SH-SY5Y (cell line): ENCODE measurements around the gene GALK1.

Source experiments
- GATA2 ChIP-seq: IDR thresholded peaks from 2 replicates; pipeline ENCODE4 v1.6.1; 2011; ENCODE audit warnings: mild to moderate bottlenecking, low read depth, low read length
- GATA3 ChIP-seq: IDR thresholded peaks from 2 replicates; pipeline ENCODE4 v1.6.1; 2011; ENCODE audit warnings: low read depth, mild to moderate bottlenecking, low read length, moderate library complexity

The GALK1 gene

GRCh38 chr17:75776386-75777295 is 11.6 kb upstream of the GALK1 start:
- peak; percentile 58 for TF ChIP-seq GATA2
- TF ChIP-seq GATA3, result no peak

- no peak for TF ChIP-seq GATA2
- TF ChIP-seq GATA3, result no peak
Measured at GRCh38 chr17:75774991-75775668, 10.1 kb upstream of the GALK1 start.

GRCh38 chr17:75774471-75774990 is 9.5 kb upstream of the GALK1 start:
- no peak for TF ChIP-seq GATA3
- no peak for TF ChIP-seq GATA2

DNA sequence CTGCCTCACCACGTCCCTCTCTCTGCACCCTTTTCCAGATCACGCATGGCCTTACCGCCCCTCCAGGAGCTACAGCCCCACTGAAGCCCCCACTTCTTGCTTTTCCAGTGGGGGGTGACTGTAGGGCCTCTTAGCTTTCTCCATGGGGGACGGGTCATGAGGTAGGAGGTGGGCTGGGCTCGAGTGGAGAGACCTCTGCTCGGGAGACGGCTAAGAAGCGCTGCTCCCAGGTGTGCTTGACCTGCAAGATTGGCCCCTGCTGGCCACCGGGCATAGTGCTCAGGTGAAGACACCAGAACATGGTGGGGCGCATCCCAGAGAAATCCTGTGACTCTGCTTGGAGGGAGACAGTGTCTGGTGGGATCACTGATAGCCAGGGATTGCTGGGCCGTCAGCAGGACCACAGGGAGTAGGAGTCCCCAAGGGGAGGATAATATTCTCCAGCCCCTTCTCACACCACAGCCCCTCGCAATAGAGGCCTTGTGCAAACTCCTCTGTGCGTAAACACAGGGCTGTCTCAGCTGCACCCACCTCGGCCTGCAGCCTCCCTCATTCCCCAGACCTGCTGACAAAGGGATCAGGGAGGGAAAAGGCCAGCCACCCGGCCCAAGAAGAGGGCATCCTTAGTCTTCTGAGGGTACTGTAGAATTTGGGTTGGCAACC is 8.9 kb upstream of the GALK1 start:
- TF ChIP-seq GATA2 (no peak), GATA3 (no peak)

DNA sequence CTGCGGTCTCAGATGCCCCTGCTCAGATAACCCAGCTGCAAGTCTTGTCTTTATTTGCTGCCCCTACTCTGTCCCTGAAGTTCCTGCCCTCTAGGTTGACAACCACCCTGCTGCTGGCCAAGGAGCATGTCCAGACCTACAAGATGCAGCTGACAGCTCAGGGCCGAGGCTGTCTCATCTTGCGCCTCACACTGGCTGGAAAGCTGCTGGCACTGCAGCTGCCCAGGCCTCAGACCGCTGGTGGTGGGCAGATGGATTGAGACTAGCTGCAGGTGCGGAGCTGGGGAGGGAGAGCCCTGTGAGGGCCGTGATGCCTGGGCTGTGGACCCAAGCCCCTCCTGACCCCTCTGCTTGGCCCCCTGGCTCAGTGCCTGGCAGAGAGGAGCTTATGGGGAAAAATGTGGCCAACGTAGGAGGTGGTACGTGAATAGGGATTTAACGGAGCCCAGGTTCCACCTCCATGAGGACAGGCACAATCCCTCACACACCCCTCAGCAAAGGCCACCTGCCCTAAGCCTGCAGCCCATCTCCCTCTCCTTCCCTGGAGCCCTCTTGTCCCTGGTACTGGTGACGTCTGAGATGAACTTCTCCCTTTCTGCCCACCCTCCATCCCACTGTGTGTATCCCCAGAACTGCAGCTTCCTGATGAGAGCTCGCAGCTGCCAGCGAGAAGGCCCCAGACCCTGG is 8.3 kb upstream of the GALK1 start:
- TF ChIP-seq GATA3 (no peak), GATA2 (no peak)

DNA sequence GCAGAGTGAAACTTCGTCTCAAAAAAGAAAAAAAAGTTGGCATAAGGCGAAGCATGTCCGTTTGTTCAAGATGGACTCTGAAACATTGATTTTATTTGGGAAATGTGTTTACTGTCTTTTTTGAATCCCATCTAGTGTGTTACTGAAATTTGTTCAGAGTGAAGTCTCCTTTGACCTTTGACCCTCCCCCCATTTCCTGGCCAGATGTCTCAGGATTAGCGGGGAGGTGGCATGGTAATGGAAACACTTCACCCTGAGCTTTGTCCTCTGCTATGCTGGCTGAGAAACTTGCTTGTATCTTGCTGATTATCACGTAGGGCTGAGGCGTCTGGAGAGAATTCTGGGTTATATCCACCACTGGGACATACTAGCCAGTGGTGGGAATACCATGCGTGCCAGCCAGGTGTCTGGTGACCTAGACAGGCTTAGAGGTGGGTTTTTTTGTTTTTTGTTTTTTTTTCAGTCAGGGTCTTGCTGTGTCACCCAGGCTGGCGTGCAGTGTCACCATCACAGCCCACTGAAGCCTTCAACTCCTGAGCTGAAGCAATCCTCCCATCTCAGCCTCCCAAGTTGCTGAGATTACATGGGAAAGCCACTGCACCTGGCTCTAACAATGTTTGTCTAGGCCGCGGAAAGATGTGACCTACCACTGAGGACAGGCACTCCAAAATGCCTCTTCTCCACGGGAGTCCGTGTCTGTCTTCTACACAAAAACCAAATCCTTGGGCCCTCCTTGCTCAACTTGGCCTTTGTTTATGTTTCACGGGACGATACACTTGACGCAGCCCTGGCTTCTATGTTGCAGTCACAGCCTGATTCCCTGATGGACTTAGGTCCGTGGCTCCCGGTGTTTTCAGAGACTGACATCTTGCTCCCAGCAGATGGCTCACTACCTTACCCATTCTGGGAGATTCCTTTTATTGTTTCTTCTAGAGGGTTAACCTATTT is 6.6 kb upstream of the GALK1 start:
- no peak for TF ChIP-seq GATA2
- TF ChIP-seq GATA3, result no peak

GRCh38 chr17:75769536-75769935 is 4.5 kb upstream of the GALK1 start:
- TF ChIP-seq GATA2 (peak; percentile 80), GATA3 (no peak)

GRCh38 chr17:75767881-75768280 is 2.9 kb upstream of the GALK1 start:
- no peak for TF ChIP-seq GATA2
- TF ChIP-seq GATA3, result no peak

DNA sequence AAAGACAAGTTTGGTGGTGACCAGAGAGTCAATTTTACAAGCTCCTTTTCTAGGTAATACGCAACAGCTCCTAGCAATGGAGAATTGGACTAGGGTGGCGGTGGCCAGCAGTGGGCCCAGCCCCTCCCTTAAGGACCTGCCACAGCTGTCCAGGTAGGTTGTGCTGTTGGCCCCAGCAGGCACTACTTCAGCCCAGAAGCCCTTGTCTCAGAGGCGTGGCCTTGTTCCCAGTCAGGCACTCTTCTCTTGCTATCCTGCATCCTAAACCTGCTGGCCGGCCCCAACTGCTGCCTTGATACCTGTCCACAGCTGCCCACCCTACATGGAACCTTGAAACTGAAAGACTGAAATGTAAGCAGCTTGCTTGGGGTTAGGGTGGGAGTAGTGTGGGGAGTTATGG is 989 bp upstream of the GALK1 start:
- TF ChIP-seq GATA3 (no peak), GATA2 (no peak)

DNA sequence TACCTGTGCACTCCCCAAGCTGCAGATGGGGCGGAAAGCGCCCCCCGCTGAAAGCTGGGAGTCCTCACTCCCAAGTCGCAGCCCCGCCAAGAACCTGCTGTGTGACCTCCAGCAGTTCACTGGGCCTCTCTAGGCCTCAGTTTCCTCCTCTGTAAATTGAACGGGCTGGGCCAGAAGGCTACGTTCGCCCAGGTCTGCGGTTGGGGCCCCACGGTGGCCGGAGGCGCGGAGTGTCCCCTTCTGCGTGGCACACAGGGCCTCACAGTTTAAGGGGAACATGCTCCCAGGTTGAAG is 628 bp downstream of the GALK1 start:
- TF ChIP-seq GATA2, result no peak
- no peak for TF ChIP-seq GATA3

DNA sequence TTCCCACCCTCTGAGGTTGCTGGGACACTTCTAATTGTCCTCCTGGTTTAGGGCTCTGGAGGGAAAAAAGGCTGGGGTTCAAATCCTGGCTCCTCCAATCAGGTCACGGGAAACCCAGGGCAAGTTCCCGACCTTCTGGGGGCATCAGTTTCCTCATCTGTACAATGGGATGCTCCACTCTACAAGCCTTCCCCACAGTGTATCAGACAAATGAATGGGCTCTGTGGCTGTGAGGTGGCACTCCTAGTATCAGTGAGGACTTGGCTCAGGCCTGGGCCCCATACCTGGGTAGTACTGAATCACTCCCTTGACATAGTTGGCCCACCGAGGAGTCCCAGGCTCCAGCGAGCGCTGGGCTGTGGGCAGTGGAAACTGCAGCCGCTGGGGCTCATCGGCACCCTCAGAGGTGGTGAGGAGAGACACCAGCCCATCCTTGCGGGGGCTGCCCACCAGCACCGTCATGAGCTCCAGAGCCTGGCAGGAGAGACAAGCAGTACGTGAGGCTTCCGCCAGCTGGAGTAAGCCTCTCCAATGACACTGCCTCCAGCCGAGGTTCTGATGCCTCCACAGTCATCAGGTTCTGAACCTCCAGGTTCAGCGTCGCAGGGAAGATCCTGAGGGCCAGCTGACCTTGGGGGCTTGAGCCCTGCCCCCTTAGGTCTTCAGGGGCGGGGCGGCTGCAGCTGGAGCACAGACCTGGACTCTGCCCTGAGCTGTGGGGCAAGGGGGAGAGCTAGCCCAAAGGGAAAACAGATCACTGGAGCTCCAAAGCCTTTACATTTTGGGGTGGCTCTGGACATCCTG is 1.2 kb downstream of the GALK1 start:
- TF ChIP-seq GATA2 (no peak), GATA3 (no peak)

DNA sequence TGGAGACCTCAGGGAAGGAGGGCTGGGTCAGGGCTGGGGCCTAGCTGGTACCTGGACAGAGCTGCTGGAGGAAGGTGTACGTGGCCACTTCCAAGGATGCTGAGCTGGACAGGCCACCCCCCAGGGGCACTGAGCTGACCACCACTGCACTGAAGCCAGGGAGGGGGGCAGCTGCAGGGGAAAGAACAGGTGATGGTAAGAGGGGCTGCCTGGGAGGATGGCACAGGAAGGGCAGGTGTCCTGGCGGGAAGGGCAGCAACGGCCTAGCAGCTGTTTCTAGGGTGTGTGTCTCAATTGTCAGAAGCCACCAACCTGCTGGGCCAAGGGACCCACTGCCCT is 1.8 kb downstream of the GALK1 start:
- TF ChIP-seq GATA2 (no peak), GATA3 (no peak)
